Loucy (cell line): ENCODE results near the gene APLNR.
A peak's percentile ranks its signal among the peaks of the same experiment; 100 is the strongest.

Experiments used
- H2AFZ ChIP-seq: fragments of 200-600 bp; sonication (generic); 2 replicates; pipeline ENCODE4 v1.6.0; 2016; ENCODE audit warnings: antibody characterized with exemption, mild to moderate bottlenecking, low read length, moderate library complexity
- H3F3A ChIP-seq: fragments of 200-600 bp; 2 replicates; pipeline ENCODE4 v1.6.0; 2016; ENCODE audit warnings: antibody characterized with exemption, low read depth, mild to moderate bottlenecking
- H3K27me3 ChIP-seq: fragments of 200-600 bp; sonication (generic); 2 replicates; pipeline ENCODE4 v1.6.1; 2014; ENCODE audit warnings: low read length, mild to moderate bottlenecking; ENCODE audit not compliant: insufficient read depth, poor library complexity, severe bottlenecking
- H3K36me3 ChIP-seq: fragments of 200-600 bp; sonication (generic); 2 replicates; pipeline ENCODE4 v1.6.1; 2016; ENCODE audit warnings: low read length; ENCODE audit not compliant: insufficient read depth
- H3K4me1 ChIP-seq: fragments of 200-600 bp; sonication (generic); 2 replicates; pipeline ENCODE4 v1.5.1; 2014; ENCODE audit warnings: low read length, mild to moderate bottlenecking; ENCODE audit not compliant: insufficient read depth, poor library complexity, severe bottlenecking
- H3K4me2 ChIP-seq: fragments of 200-600 bp; sonication (generic); 2 replicates; pipeline ENCODE4 v1.6.0; 2014; ENCODE audit warnings: antibody characterized with exemption, low read length, low read depth, mild to moderate bottlenecking; ENCODE audit not compliant: poor library complexity, severe bottlenecking
- H3K4me3 ChIP-seq: fragments of 200-600 bp; sonication (generic); 2 replicates; pipeline ENCODE4 v1.5.1; 2014; ENCODE audit warnings: low read length, mild to moderate bottlenecking, mixed read lengths; ENCODE audit not compliant: poor library complexity, severe bottlenecking
- H3K79me2 ChIP-seq: fragments of 200-600 bp; sonication (generic); 2 replicates; pipeline ENCODE4 v1.6.1; 2014; ENCODE audit warnings: low read length; ENCODE audit not compliant: insufficient read depth
- H3K9ac ChIP-seq: fragments of 200-600 bp; sonication (generic); 2 replicates; pipeline ENCODE4 v1.6.0; 2014; ENCODE audit warnings: mild to moderate bottlenecking, low read depth, low read length, moderate library complexity; ENCODE audit not compliant: poor library complexity, severe bottlenecking
- H3K9me2 ChIP-seq: fragments of 200-600 bp; sonication (generic); replicated peaks from 2 replicates; pipeline ENCODE4 v1.6.1; 2016; ENCODE audit warnings: low read depth, low read length, mixed read lengths
- H3K9me3 ChIP-seq: fragments of 200-600 bp; sonication (generic); 2 replicates; pipeline ENCODE4 v1.6.1; 2014; ENCODE audit warnings: mild to moderate bottlenecking, antibody characterized with exemption, low read length, low read depth; ENCODE audit not compliant: insufficient read depth
- H4K20me1 ChIP-seq: fragments of 200-600 bp; sonication (generic); 2 replicates; pipeline ENCODE4 v1.6.0; 2014; ENCODE audit warnings: antibody characterized with exemption, low read length, mild to moderate bottlenecking; ENCODE audit not compliant: insufficient read depth, poor library complexity, severe bottlenecking
- EZH2phosphoT487 ChIP-seq: fragments of 200-600 bp; IDR thresholded peaks from 2 replicates; pipeline ENCODE4 v1.6.1; 2018; ENCODE audit warnings: antibody characterized with exemption, mild to moderate bottlenecking, moderate library complexity, borderline replicate concordance
- TF ChIP-seq, protein P1 (sequence below): fragments of 200-600 bp; sonication (generic); conservative IDR thresholded peaks from 2 replicates; pipeline ENCODE4 v1.5.1; 2014; ENCODE audit warnings: mild to moderate bottlenecking, antibody characterized with exemption, low read length

The APLNR gene

DNA sequence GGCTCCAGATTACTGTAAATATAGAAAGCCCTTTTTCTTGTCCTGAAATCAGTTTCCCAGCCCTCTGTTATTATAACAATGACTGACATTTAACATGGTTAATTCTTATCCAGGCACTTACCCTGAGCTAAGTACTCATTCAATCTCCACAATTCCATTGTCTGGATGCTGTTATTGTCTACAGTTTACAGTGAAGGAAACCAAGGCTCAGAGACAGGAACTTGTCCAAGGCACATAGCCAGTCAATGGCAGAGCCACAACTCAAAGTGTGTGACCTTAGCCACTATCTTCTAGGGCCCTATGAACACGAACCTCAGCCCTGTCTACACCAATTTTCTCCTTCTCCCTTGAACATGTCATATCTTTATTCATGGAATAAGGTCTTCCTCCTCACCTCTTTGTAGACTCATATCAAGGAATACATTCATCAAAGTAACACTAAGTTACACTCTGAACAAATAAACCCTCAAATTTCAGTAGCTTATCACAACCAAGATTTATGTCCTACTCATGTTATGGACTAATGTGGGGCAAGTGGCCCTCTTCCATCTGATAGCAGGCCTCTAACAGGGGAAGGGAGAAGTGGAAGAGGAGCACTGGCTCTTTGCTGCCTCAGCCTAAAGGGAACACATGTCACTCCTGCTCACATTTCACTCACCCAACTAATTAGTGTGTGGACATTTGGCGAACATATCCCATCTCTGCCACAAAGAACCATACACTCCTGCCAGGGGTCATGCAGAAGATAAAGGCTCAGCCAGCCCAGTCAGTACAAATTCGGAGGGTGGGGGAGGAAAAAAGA, 39.3 kb upstream of the APLNR start:
- no peak overlapping the region for H2AFZ ChIP-seq
- H3K9me2 ChIP-seq: no peaks in the 10 kb centered on the region
- no peaks in the 10 kb centered on the region for H3K79me2 ChIP-seq
- H3K4me3 ChIP-seq: no peak overlapping the region
- H3K4me2 ChIP-seq: no peak overlapping the region
- peaks cover 8% of the 10 kb centered on the region for H3K4me1 ChIP-seq
- no peaks in the 10 kb centered on the region for H3K27me3 ChIP-seq
- H3K9ac ChIP-seq: no peak overlapping the region
- H3F3A ChIP-seq: no peaks in the 10 kb centered on the region
- no peak for TF ChIP-seq EZH2phosphoT487
- TF ChIP-seq, protein P1, sequence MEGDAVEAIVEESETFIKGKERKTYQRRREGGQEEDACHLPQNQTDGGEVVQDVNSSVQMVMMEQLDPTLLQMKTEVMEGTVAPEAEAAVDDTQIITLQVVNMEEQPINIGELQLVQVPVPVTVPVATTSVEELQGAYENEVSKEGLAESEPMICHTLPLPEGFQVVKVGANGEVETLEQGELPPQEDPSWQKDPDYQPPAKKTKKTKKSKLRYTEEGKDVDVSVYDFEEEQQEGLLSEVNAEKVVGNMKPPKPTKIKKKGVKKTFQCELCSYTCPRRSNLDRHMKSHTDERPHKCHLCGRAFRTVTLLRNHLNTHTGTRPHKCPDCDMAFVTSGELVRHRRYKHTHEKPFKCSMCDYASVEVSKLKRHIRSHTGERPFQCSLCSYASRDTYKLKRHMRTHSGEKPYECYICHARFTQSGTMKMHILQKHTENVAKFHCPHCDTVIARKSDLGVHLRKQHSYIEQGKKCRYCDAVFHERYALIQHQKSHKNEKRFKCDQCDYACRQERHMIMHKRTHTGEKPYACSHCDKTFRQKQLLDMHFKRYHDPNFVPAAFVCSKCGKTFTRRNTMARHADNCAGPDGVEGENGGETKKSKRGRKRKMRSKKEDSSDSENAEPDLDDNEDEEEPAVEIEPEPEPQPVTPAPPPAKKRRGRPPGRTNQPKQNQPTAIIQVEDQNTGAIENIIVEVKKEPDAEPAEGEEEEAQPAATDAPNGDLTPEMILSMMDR: no peak
- no peaks in the 10 kb centered on the region for H3K36me3 ChIP-seq
- H3K9me3 ChIP-seq: no peaks in the 10 kb centered on the region
- no peaks in the 10 kb centered on the region for H4K20me1 ChIP-seq

DNA sequence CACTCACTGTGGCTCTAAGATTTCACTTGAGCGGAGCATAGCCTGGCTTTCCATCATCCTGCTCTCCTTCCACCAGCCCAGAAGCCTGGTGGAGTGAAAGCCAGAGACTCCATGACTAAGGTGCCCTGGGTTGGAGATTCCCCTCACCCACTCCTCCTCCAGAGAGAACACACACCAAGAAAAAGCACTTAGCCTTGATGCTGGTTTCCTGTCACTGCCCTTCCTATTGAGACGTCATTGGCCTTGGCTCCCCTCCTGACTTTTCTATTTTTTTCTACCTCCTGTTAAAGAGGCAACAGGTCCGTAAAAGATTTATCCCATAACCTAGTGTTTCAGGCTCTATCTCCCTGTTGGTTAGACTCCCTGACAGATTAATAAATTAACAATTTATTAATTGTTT, 38.5 kb upstream of the APLNR start:
- Histone ChIP-seq H3F3A (no peaks in the 10 kb centered on the region), H3K9me3 (no peaks in the 10 kb centered on the region), H3K4me3 (no peak overlapping the region), H3K9ac (no peak overlapping the region), H3K4me1 (peaks cover 8% of the 10 kb centered on the region), H3K9me2 (no peaks in the 10 kb centered on the region), H3K27me3 (no peaks in the 10 kb centered on the region), H3K79me2 (no peaks in the 10 kb centered on the region), H3K36me3 (no peaks in the 10 kb centered on the region), H4K20me1 (no peaks in the 10 kb centered on the region), H2AFZ (peak overlapping the region; percentile 56; the same call in 1 of the 2 replicates), H3K4me2 (no peak overlapping the region)
- TF ChIP-seq, protein P1: no peak
- no peak for TF ChIP-seq EZH2phosphoT487

DNA sequence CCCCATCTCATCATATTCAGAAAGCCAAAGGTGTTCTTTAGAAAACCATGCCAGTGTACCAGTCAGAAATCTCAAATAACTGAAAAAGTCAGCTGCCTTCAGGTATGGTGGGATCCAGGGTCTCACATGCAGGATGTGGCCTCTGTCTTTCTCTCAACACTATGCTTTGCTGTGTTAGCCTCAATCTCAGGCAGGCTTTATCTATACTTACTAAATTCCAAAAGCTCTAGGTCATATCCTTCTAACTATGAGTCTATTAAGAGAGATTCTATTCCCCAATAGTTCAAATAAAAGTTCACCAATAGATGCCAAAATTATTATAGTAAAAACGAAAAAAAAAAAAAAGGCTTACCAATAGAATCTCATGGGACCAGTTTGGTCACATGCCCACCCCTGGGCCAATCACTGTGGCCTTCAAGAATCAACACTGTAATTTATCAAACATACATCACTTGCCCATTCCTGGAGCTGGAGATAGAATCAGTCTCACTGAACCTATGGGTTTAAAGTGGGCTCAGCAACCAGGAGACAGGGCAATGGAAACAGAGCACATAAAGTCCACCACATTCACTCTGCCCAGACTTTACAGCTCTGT, 38.0 kb upstream of the APLNR start:
- no peaks in the 10 kb centered on the region for H3K79me2 ChIP-seq
- no peaks in the 10 kb centered on the region for H4K20me1 ChIP-seq
- no peaks in the 10 kb centered on the region for H3K9me2 ChIP-seq
- TF ChIP-seq EZH2phosphoT487: no peak
- TF ChIP-seq, protein P1: no peak
- no peak overlapping the region for H3K4me2 ChIP-seq
- H2AFZ ChIP-seq: peak overlapping the region; percentile 56; the same call in 1 of the 2 replicates
- no peaks in the 10 kb centered on the region for H3K9me3 ChIP-seq
- no peak overlapping the region for H3K9ac ChIP-seq
- H3K4me3 ChIP-seq: no peak overlapping the region
- H3F3A ChIP-seq: no peaks in the 10 kb centered on the region
- no peaks in the 10 kb centered on the region for H3K27me3 ChIP-seq
- H3K4me1 ChIP-seq: peaks cover 8% of the 10 kb centered on the region
- H3K36me3 ChIP-seq: no peaks in the 10 kb centered on the region
